Thymus (tissue), 11 donors: ENCODE measurements around the gene POP5. TPM values are rescaled to one million over a fixed set of nuclear protein-coding genes. Genes with fewer than 3 reads are reported as not detected.

Source experiments
- DNase-seq, 9 donors: peaks; one replicate each; pipeline ENCODE4 v3.0.0-alpha.2; 2013; ENCODE audit warnings: low spot score in 9 of 9, low read depth in 6 of 9, missing footprints in 1 of 9
- H3K27ac ChIP-seq, 2 donors: one replicate each; pipeline ENCODE4 v1.5.1; 2013; ENCODE audit warnings: control low read depth in 1 of 2, low read depth in 1 of 2, low read length in 1 of 2, mild to moderate bottlenecking in 1 of 2, moderate library complexity in 1 of 2
- H3K27me3 ChIP-seq, 2 donors: one replicate each; pipeline ENCODE4 v1.5.1; 2013; ENCODE audit warnings: low read length in 1 of 2; ENCODE audit not compliant: control insufficient read depth in 2 of 2, insufficient read depth in 1 of 2
- H3K36me3 ChIP-seq, 2 donors: one replicate each; pipeline ENCODE4 v1.5.1; 2013; ENCODE audit warnings: low read length in 1 of 2, mild to moderate bottlenecking in 1 of 2, moderate library complexity in 1 of 2; ENCODE audit not compliant: control insufficient read depth in 2 of 2, insufficient read depth in 2 of 2
- H3K4me1 ChIP-seq, 2 donors: one replicate each; pipeline ENCODE4 v1.5.1; 2013; ENCODE audit warnings: low read length in 2 of 2; ENCODE audit not compliant: control insufficient read depth in 2 of 2, insufficient read depth in 2 of 2
- H3K4me3 ChIP-seq, 2 donors: one replicate each; pipeline ENCODE4 v1.5.1; 2013; ENCODE audit warnings: low read length in 2 of 2, control low read depth in 1 of 2, mild to moderate bottlenecking in 1 of 2
- H3K9me3 ChIP-seq, 2 donors: one replicate each; pipeline ENCODE4 v1.5.1; 2013; ENCODE audit warnings: low read length in 1 of 2, mild to moderate bottlenecking in 1 of 2; ENCODE audit not compliant: control insufficient read depth in 2 of 2, insufficient read depth in 1 of 2
- WGBS: extraction: QIAGEN DNeasy Blood & Tissue Kit; methylation state at CpG from one replicate; pipeline ENCODE4 v1.1.7; 2013; 5-methylcytosine and 5-hydroxymethylcytosine counted together
- polyA plus RNA-seq: library from polyadenylated mRNA; stranded (reverse); fragments of 200-250 nt; gene quantifications from one replicate; pipeline ENCODE4 v1.2.3, GENCODE V29; 2013
- total RNA-seq: library from RNA; stranded (reverse); fragments of 120-200 nt; gene quantifications from one replicate; pipeline ENCODE4 v1.2.4, GENCODE V29; 2013
- donor health status: healthy.

POP5 gene
- total and polyA plus RNA-seq, 2 donors: 55.4 to 95.1 TPM

- WGBS: 19% methylated on average over 20 of the region's 20 CpGs
- peak; percentile 41 to 85 (median 63) for DNase-seq
- no peak overlapping the region for H3K4me3 ChIP-seq
These were observed 2.4 kb upstream of the POP5 start for GRCh38 chr12:120583478-120584030.

GRCh38 chr12:120581998-120582397 is 796 bp upstream of the POP5 start:
- WGBS: 58% methylated on average over 9 of the region's 9 CpGs

More at GRCh38 chr12:120583478-120584030, 2.4 kb upstream of the POP5 start:
- peaks cover 20 to 35% of the 10 kb centered on the region in 2 donors for H3K27me3 ChIP-seq
- no peak overlapping the region for H3K27ac ChIP-seq
- H3K4me1 ChIP-seq: peaks cover 4 to 24% of the 10 kb centered on the region in 2 donors
- H3K9me3 ChIP-seq: no peaks in the 10 kb centered on the region
- H3K36me3 ChIP-seq: peaks cover 11 to 12% of the 10 kb centered on the region in 2 donors

GRCh38 chr12:120579179-120579578 is 2.0 kb downstream of the POP5 start:
- H3K4me3 ChIP-seq: no peak overlapping the region
- no peaks in the 10 kb centered on the region for H3K9me3 ChIP-seq
- 96% methylated on average over 1 of the region's 1 CpG for WGBS
- H3K27ac ChIP-seq: no peak overlapping the region
- H3K4me1 ChIP-seq: peaks cover 0 to 19% of the 10 kb centered on the region in 2 donors
- H3K27me3 ChIP-seq: peaks cover 8 to 11% of the 10 kb centered on the region in 2 donors
- H3K36me3 ChIP-seq: peaks cover 52 to 55% of the 10 kb centered on the region in 2 donors
- DNase-seq: no peak

More at GRCh38 chr12:120581998-120582397, 796 bp upstream of the POP5 start:
- Histone ChIP-seq H3K9me3 (no peaks in the 10 kb centered on the region), H3K27me3 (peaks cover 20 to 35% of the 10 kb centered on the region in 2 donors), H3K27ac (no peak overlapping the region), H3K4me1 (peaks cover 4 to 24% of the 10 kb centered on the region in 2 donors), H3K36me3 (peaks cover 25 to 27% of the 10 kb centered on the region in 2 donors), H3K4me3 (peak overlapping the region; percentile 85 to 97)
- no peak for DNase-seq

- Histone ChIP-seq H3K27ac (no peak overlapping the region), H3K4me3 (no peak overlapping the region), H3K27me3 (no peaks in the 10 kb centered on the region), H3K4me1 (no peaks in the 10 kb centered on the region), H3K36me3 (peaks cover 89 to 91% of the 10 kb centered on the region in 2 donors), H3K9me3 (no peaks in the 10 kb centered on the region)
- 98% methylated on average over 2 of the region's 2 CpGs for WGBS
- no peak for DNase-seq
These were observed 7.1 kb downstream of the POP5 start for GRCh38 chr12:120574106-120574505.

- no peak for DNase-seq
These were observed 7.6 kb downstream of the POP5 start for GRCh38 chr12:120573560-120573959.

GRCh38 chr12:120571299-120571698 is 9.9 kb downstream of the POP5 start:
- H3K27ac ChIP-seq: no peak overlapping the region
- no peaks in the 10 kb centered on the region for H3K9me3 ChIP-seq
- DNase-seq: no peak
- no peaks in the 10 kb centered on the region for H3K4me1 ChIP-seq
- WGBS: 86% methylated on average over 5 of the region's 5 CpGs
- peaks cover 83 to 87% of the 10 kb centered on the region in 2 donors for H3K36me3 ChIP-seq
- H3K4me3 ChIP-seq: no peak overlapping the region
- H3K27me3 ChIP-seq: no peaks in the 10 kb centered on the region

More at GRCh38 chr12:120573560-120573959, 7.6 kb downstream of the POP5 start:
- Histone ChIP-seq H3K4me3 (no peak overlapping the region), H3K36me3 (peaks cover 87 to 91% of the 10 kb centered on the region in 2 donors), H3K27ac (no peak overlapping the region), H3K27me3 (no peaks in the 10 kb centered on the region), H3K9me3 (no peaks in the 10 kb centered on the region), H3K4me1 (no peaks in the 10 kb centered on the region)
- 93% methylated on average over 6 of the region's 6 CpGs for WGBS

- H3K36me3 ChIP-seq: peaks cover 86 to 92% of the 10 kb centered on the region in 2 donors
- WGBS: over 99% methylated on average over 11 of the region's 11 CpGs
These were observed 17.7 kb downstream of the POP5 start for GRCh38 chr12:120563495-120563894.

GRCh38 chr12:120562906-120563305 is 18.3 kb downstream of the POP5 start:
- H3K27ac ChIP-seq: no peak overlapping the region
- no peaks in the 10 kb centered on the region for H3K4me1 ChIP-seq
- peaks cover 82 to 88% of the 10 kb centered on the region in 2 donors for H3K36me3 ChIP-seq
- no peaks in the 10 kb centered on the region for H3K9me3 ChIP-seq
- no peak overlapping the region for H3K4me3 ChIP-seq
- no peaks in the 10 kb centered on the region for H3K27me3 ChIP-seq
- DNase-seq: no peak
- WGBS: 97% methylated on average over 8 of the region's 8 CpGs

More at GRCh38 chr12:120563495-120563894, 17.7 kb downstream of the POP5 start:
- Histone ChIP-seq H3K27me3 (no peaks in the 10 kb centered on the region), H3K4me1 (no peaks in the 10 kb centered on the region), H3K4me3 (no peak overlapping the region), H3K9me3 (no peaks in the 10 kb centered on the region), H3K27ac (no peak overlapping the region)
- DNase-seq: no peak

- no peaks in the 10 kb centered on the region for H3K4me1 ChIP-seq
- DNase-seq: no peak
- H3K9me3 ChIP-seq: no peaks in the 10 kb centered on the region
- no peak overlapping the region for H3K4me3 ChIP-seq
- no peaks in the 10 kb centered on the region for H3K27me3 ChIP-seq
- H3K27ac ChIP-seq: no peak overlapping the region
- peaks cover 70 to 75% of the 10 kb centered on the region in 2 donors for H3K36me3 ChIP-seq
- 100% methylated on average over 2 of the region's 2 CpGs for WGBS
These were observed 23.6 kb downstream of the POP5 start for GRCh38 chr12:120557589-120557988.
